OCI-LY3 (cell line): ENCODE results near the gene NANOS3.
A peak's percentile ranks its signal among the peaks of the same experiment; 100 is the strongest.

ENCODE experiments used
- H2AFZ ChIP-seq: fragments of 200-600, 300-600 bp; shearing (Covaris generic); 2 replicates; pipeline ENCODE4 v1.6.0; 2014; ENCODE audit warnings: antibody characterized with exemption, low read depth, low read length
- H3K27ac ChIP-seq: fragments of 200-600, 300-600 bp; sonication (generic); 2 replicates; pipeline ENCODE4 v1.5.1; 2014; ENCODE audit warnings: mild to moderate bottlenecking, low read length, moderate library complexity, mixed read lengths
- H3K27me3 ChIP-seq: fragments of 200-600, 300-600 bp; sonication (generic); 2 replicates; pipeline ENCODE4 v1.6.1; 2014; ENCODE audit warnings: low read depth, low read length, mixed read lengths
- H3K36me3 ChIP-seq: fragments of 200-600, 300-600 bp; sonication (generic); replicated peaks from 2 replicates; pipeline ENCODE3; 2014; ENCODE audit warnings: low read depth, low read length, mixed read lengths
- H3K4me1 ChIP-seq: fragments of 300-600, 200-600 bp; sonication (generic); 2 replicates; pipeline ENCODE4 v1.6.1; 2014; ENCODE audit warnings: low read length, mixed read lengths
- H3K4me2 ChIP-seq: fragments of 200-600, 300-600 bp; sonication (generic); 2 replicates; pipeline ENCODE4 v1.6.1; 2014; ENCODE audit warnings: low read length, mixed read lengths
- H3K4me3 ChIP-seq: fragments of 300-600, 200-600 bp; sonication (generic); 2 replicates; pipeline ENCODE4 v1.5.1; 2014; ENCODE audit warnings: antibody characterized with exemption, mild to moderate bottlenecking, low read length, moderate library complexity
- H3K79me2 ChIP-seq: fragments of 300-600, 200-600 bp; shearing (Covaris generic); 2 replicates; pipeline ENCODE4 v1.6.1; 2014; ENCODE audit warnings: mild to moderate bottlenecking, low read length, mixed read lengths
- H3K9ac ChIP-seq: fragments of 300-600, 200-600 bp; shearing (Covaris generic); 2 replicates; pipeline ENCODE4 v1.6.0; 2014; ENCODE audit warnings: mild to moderate bottlenecking, low read length, moderate library complexity
- H3K9me3 ChIP-seq: fragments of 200-600, 300-600 bp; shearing (Covaris generic); 2 replicates; pipeline ENCODE4 v1.6.1; 2014; ENCODE audit warnings: low read length, mixed read lengths; ENCODE audit not compliant: insufficient read depth
- H4K20me1 ChIP-seq: fragments of 200-600, 300-600 bp; sonication (generic); 2 replicates; pipeline ENCODE4 v1.6.1; 2016; ENCODE audit warnings: low read length, mixed read lengths; ENCODE audit not compliant: insufficient read depth
- EZH2phosphoT487 ChIP-seq: fragments of 200-600 bp; shearing (Covaris generic); IDR thresholded peaks from 2 replicates; pipeline ENCODE4 v1.6.1; 2018; ENCODE audit warnings: antibody characterized with exemption, mixed run types, low read depth
- TF ChIP-seq, protein P1 (sequence below): fragments of 200-600, 300-600 bp; sonication (generic); IDR thresholded peaks from 2 replicates; pipeline ENCODE4 v1.5.1; 2014; ENCODE audit warnings: antibody characterized with exemption, low read length, low read depth

The NANOS3 gene

GRCh38 chr19:13842291-13843103 lies 34.4 kb upstream of the NANOS3 start:
- H3K4me3 ChIP-seq: peak overlapping the region; percentile 89
- H3K9ac ChIP-seq: peak overlapping the region; percentile 83
- H3K27me3 ChIP-seq: no peaks in the 10 kb centered on the region
- peaks cover 35% of the 10 kb centered on the region for H3K79me2 ChIP-seq
- no peaks in the 10 kb centered on the region; the same call in 1 of the 2 replicates for H4K20me1 ChIP-seq
- H2AFZ ChIP-seq: peak overlapping the region; percentile 48; the same call in 1 of the 2 replicates
- no peak for TF ChIP-seq EZH2phosphoT487
- TF ChIP-seq, protein P1, sequence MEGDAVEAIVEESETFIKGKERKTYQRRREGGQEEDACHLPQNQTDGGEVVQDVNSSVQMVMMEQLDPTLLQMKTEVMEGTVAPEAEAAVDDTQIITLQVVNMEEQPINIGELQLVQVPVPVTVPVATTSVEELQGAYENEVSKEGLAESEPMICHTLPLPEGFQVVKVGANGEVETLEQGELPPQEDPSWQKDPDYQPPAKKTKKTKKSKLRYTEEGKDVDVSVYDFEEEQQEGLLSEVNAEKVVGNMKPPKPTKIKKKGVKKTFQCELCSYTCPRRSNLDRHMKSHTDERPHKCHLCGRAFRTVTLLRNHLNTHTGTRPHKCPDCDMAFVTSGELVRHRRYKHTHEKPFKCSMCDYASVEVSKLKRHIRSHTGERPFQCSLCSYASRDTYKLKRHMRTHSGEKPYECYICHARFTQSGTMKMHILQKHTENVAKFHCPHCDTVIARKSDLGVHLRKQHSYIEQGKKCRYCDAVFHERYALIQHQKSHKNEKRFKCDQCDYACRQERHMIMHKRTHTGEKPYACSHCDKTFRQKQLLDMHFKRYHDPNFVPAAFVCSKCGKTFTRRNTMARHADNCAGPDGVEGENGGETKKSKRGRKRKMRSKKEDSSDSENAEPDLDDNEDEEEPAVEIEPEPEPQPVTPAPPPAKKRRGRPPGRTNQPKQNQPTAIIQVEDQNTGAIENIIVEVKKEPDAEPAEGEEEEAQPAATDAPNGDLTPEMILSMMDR: peak; percentile 35
- H3K36me3 ChIP-seq: no peaks in the 10 kb centered on the region
- no peaks in the 10 kb centered on the region for H3K9me3 ChIP-seq
- H3K27ac ChIP-seq: peak overlapping the region; percentile 1; the same call in 1 of the 2 replicates
- peaks cover 56% of the 10 kb centered on the region for H3K4me1 ChIP-seq
- H3K4me2 ChIP-seq: peak overlapping the region; percentile 98

DNA sequence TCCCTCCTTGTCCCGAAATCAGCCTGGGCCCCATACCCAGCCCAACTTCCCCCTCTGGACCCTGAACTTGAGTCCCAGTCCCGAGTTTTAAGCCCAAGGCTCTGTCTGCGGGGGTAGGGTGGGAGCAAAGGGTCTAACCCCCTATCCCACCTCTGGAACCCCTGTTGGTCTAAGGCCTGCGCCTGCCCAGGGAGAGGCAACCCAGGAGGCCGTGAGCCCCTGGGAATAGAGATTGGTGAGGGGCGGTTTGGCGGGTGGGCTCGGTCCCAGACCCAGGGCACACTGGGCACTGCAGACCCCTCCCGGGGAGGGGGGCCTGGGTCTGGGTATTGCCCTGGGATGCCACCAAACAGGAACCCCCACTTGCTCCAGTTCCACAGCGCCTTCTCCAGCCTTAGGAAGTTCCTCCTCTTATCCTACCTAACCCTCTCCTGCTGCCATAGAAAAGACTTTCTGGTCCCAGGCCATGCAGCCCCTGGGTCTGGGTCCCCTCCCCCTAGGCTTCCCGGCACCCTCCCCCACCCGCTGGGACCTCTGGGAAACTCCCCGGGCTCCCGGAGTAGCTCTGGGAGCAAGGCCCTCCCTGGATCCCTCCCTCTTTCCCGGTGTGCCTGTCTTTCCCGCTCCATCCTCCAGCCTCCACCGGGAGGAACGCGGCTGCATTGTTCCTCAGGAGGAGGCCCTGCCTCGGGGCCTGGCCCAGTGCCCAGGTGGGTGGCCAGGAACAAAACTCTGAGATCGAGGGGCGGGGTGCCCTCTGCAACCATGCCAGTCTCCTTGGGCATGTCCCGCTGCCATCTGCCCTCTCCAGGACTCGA lies 33.6 kb upstream of the NANOS3 start:
- peaks cover 61% of the 10 kb centered on the region for H3K4me1 ChIP-seq

DNA sequence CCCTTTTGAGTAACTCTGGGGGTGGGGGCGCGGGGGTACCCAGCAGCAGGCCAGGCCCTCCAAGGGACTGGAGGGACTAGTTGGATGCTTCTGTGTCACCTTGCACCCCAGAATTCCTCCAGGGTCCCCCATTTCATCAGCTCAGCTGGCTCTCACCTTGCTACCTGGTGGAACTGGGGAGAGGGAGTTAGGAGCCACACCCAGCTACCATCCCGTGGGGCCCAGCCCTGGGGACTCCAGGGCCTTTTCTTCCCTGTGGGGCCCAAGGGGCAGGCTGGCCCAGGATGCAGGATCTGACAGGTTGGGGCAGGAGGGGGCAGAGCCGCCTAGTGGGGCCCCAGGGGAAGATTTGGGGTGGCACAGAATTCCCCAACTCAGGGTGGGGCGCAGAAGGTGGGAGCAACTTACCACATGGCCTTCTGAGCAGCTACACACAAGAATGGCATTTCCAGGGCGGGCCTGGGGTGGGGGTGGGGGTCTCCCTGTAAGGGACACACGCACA lies 32.8 kb upstream of the NANOS3 start:
- Histone ChIP-seq H2AFZ (no peak overlapping the region), H3K79me2 (peaks cover 23% of the 10 kb centered on the region), H3K4me2 (no peak overlapping the region), H3K4me1 (peaks cover 53% of the 10 kb centered on the region), H3K36me3 (no peaks in the 10 kb centered on the region), H3K4me3 (no peak overlapping the region), H3K27me3 (no peaks in the 10 kb centered on the region), H3K9ac (no peak overlapping the region), H3K27ac (no peak overlapping the region), H4K20me1 (no peaks in the 10 kb centered on the region; the same call in 1 of the 2 replicates), H3K9me3 (no peaks in the 10 kb centered on the region)
- TF ChIP-seq EZH2phosphoT487: no peak
- TF ChIP-seq, protein P1: 0 out of 2 replicates have a peak, but pooled peaks have one; percentile 16

More for the DNA sequence above, 33.6 kb upstream of the NANOS3 start:
- Histone ChIP-seq H2AFZ (peak overlapping the region; percentile 48; the same call in 1 of the 2 replicates), H3K9ac (peak overlapping the region; percentile 83), H4K20me1 (no peaks in the 10 kb centered on the region; the same call in 1 of the 2 replicates), H3K36me3 (no peaks in the 10 kb centered on the region), H3K9me3 (no peaks in the 10 kb centered on the region), H3K79me2 (peaks cover 31% of the 10 kb centered on the region), H3K4me3 (peak overlapping the region; percentile 89), H3K4me2 (peak overlapping the region; percentile 98), H3K27ac (peak overlapping the region; percentile 1; the same call in 1 of the 2 replicates), H3K27me3 (no peaks in the 10 kb centered on the region)
- TF ChIP-seq EZH2phosphoT487: no peak

DNA sequence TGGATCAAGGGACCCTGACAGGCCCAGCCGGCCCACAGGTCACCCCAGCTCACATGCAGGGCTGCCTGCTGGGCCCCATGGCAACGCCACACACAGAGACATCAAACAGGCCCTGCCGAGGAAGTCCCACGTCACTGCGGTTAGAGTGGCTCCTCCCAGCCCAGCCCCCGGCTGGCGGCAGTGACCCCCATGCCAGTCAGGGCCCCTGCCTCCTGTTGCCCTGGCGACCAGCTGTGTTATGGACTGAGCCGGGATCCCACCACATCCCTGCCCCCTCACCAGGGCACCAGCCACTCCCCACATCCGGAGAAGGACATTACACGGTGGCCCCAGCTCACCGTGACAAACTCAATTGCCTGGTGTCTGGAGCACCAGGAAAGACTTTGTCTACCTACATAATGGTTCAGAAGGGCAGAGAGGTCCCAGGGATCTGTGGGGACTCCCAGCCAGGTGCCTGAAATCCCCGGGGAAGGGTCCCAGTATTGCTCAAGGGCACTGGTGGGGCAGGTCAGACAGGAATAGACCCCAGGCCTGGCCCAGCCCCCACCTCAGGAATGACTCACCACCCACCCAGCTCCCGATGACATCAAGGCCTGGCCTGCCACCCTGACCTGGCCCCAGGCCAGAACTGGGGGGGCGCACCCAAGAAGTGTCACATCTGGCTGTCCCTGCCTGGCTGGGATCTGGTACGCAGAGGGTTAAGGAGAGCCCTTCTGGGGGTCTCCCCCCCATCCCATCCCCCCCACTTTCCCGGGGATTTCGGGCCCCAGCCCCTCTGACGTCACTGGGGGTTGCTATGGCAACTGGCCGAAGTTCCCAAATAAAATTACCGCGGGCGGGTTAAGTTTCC lies 30.2 kb upstream of the NANOS3 start:
- no peaks in the 10 kb centered on the region for H3K9me3 ChIP-seq
- H3K27me3 ChIP-seq: no peaks in the 10 kb centered on the region
- peaks cover 4% of the 10 kb centered on the region; the same call in 1 of the 2 replicates for H3K79me2 ChIP-seq
- peak overlapping the region; percentile 75 for H3K27ac ChIP-seq
- TF ChIP-seq, protein P1: no peak
- no peak for TF ChIP-seq EZH2phosphoT487
- H3K9ac ChIP-seq: peak overlapping the region; percentile 89
- H3K4me1 ChIP-seq: peaks cover 42% of the 10 kb centered on the region
- H3K4me3 ChIP-seq: peak overlapping the region; percentile 83
- H4K20me1 ChIP-seq: no peaks in the 10 kb centered on the region
- H3K4me2 ChIP-seq: peak overlapping the region; percentile 83
- no peaks in the 10 kb centered on the region for H3K36me3 ChIP-seq
- H2AFZ ChIP-seq: peak overlapping the region; percentile 20; the same call in 1 of the 2 replicates
